K562 (cell line): ENCODE data around the gene NADK. TPM values are rescaled to one million over a fixed set of nuclear protein-coding genes. Genes with fewer than 3 reads are reported as not detected.
A peak's percentile ranks its signal among the peaks of the same experiment; 100 is the strongest.

Source experiments
- ATAC-seq: fragments of 200-7000 bp; cut with Tn5 transposase; 3 replicates; pipeline ENCODE4 v1.9.1; 2020; ENCODE audit warnings: moderate library complexity
- BruUV-seq: library from RNA; stranded (reverse); fragments of 400-500 nt; replicated peaks from 2 replicates; lab custom pipeline; 2021; lab: Mats Ljungman, UMichigan
- CTCF ChIA-PET: fragments of 300-600 bp; formaldehyde crosslinking; extraction: SDS; loops from one replicate; lab custom pipeline; 2021; ENCODE audit warnings: low intra/inter-chr PET ratio; lab: Yijun Ruan, JAX
- POLR2A ChIA-PET: fragments of 300-600, 350-650 bp; sonication (Branson Sonifier 250); formaldehyde crosslinking; extraction: SDS; loops from one replicate; lab custom pipeline; 2021; ENCODE audit warnings: antibody characterized with exemption, inconsistent platforms; lab: Yijun Ruan, JAX
- DNase-seq, 4 experiments: peaks; one replicate each; pipeline versions ENCODE4 v3.0.0 to v3.0.0-alpha.2; 2011 to 2018; ENCODE audit warnings: low spot score in 3 of 4, mixed read lengths in 3 of 4; ENCODE audit errors: extremely low read depth in 1 of 4
- FAIRE-seq: peaks from 2 replicates; lab custom pipeline; 2011; peaks lifted over from hg19 to GRCh38; lab: Jason Lieb, UNC
- H2AFZ ChIP-seq: 2 replicates; pipeline ENCODE4 v1.6.0; 2011; ENCODE audit warnings: low read depth, low read length, control low read depth, inconsistent platforms
- H3K27ac ChIP-seq: fragments of 200-600 bp; 3 replicates; pipeline ENCODE4 v1.8.0; 2011; ENCODE audit warnings: low read depth, mild to moderate bottlenecking, control low read depth, inconsistent platforms, low read length, moderate library complexity, mixed read lengths; ENCODE audit errors: extremely low read depth
- H3K27me3 ChIP-seq, 2 experiments: fragments of 300-600 bp in 1 of 2; 2 replicates in 1 of 2; 3 replicates in 1 of 2; pipeline versions ENCODE4 v1.6.0 to v1.8.0; 2011; ENCODE audit warnings: inconsistent platforms in 2 of 2, low read length in 2 of 2, mild to moderate bottlenecking in 1 of 2, mixed read lengths in 1 of 2, moderate library complexity in 1 of 2; ENCODE audit not compliant: control insufficient read depth in 2 of 2, insufficient read depth in 2 of 2
- H3K36me3 ChIP-seq: fragments of 300-600 bp; 3 replicates; pipeline ENCODE4 v1.8.0; 2011; ENCODE audit warnings: mild to moderate bottlenecking, low read length, inconsistent platforms; ENCODE audit not compliant: control insufficient read depth, insufficient read depth
- H3K4me1 ChIP-seq, 2 experiments: fragments of 200-600 bp in 1 of 2; replicated peaks in 1 of 2; 2 replicates in 1 of 2; 3 replicates in 1 of 2; pipeline versions ENCODE4 v1.5.1 to v1.8.0; 2011; ENCODE audit warnings: inconsistent platforms in 2 of 2, low read length in 2 of 2, mild to moderate bottlenecking in 1 of 2, mixed read lengths in 1 of 2, moderate library complexity in 1 of 2; ENCODE audit not compliant: control insufficient read depth in 2 of 2, insufficient read depth in 2 of 2
- H3K4me2 ChIP-seq: 2 replicates; pipeline ENCODE4 v1.6.1; 2011; ENCODE audit warnings: low read length, control low read depth, inconsistent platforms, mixed read lengths; ENCODE audit not compliant: insufficient read depth
- H3K4me3 ChIP-seq: fragments of 200-600 bp; sonication (generic), shearing (Covaris generic); 2 replicates; pipeline ENCODE4 v1.5.1; 2016; ENCODE audit warnings: control low read depth, inconsistent platforms
- H3K79me2 ChIP-seq: fragments of 200-600 bp; 3 replicates; pipeline ENCODE4 v1.8.0; 2011; ENCODE audit warnings: low read length, inconsistent platforms; ENCODE audit not compliant: control insufficient read depth, insufficient read depth
- H3K9ac ChIP-seq, 2 experiments: 2 replicates each; pipeline versions ENCODE4 v1.6.0 to v1.6.1; 2011; ENCODE audit warnings: low read depth in 2 of 2, low read length in 2 of 2, control low read depth in 1 of 2, inconsistent platforms in 1 of 2, mild to moderate bottlenecking in 1 of 2, mixed read lengths in 1 of 2; ENCODE audit not compliant: insufficient read depth in 1 of 2
- H3K9me1 ChIP-seq: one replicate; pipeline ENCODE4 v1.6.0; 2011; ENCODE audit warnings: inconsistent platforms, mild to moderate bottlenecking, low read length, moderate library complexity; ENCODE audit not compliant: control insufficient read depth, insufficient read depth
- H3K9me3 ChIP-seq: replicated peaks from 2 replicates; pipeline ENCODE4 v1.5.1; 2011; ENCODE audit warnings: low read depth, low read length, inconsistent platforms; ENCODE audit not compliant: control insufficient read depth, insufficient read depth
- H4K20me1 ChIP-seq: replicated peaks from 2 replicates; pipeline ENCODE4 v1.6.1; 2011; ENCODE audit warnings: low read length, inconsistent platforms, mixed read lengths; ENCODE audit not compliant: control insufficient read depth, insufficient read depth
- KDM4B ChIP-seq, 2 experiments: fragments of 450-650 bp in 1 of 2; sonication (generic) in 1 of 2; IDR thresholded peaks; 2 replicates each; pipeline ENCODE4 v1.6.1; 2016 to 2017; ENCODE audit warnings: borderline replicate concordance in 2 of 2, antibody characterized with exemption in 1 of 2, low read depth in 1 of 2, mild to moderate bottlenecking in 1 of 2
- NR1H2 ChIP-seq: sonication (generic); formaldehyde crosslinking; IDR thresholded peaks from 2 replicates; pipeline ENCODE4 v1.4.0; 2020; ENCODE audit warnings: mild to moderate bottlenecking, missing genetic modification reagents
- POLR2AphosphoS2 ChIP-seq: IDR thresholded peaks from 2 replicates; pipeline ENCODE4 v1.6.1; 2012; ENCODE audit warnings: low read length, improper control_type of control experiment
- POLR2G ChIP-seq: fragments of 200-400 bp; formaldehyde crosslinking; IDR thresholded peaks from 2 replicates; pipeline ENCODE4 v1.6.1; 2017; ENCODE audit warnings: low read depth, mild to moderate bottlenecking, antibody characterized with exemption, low read length, moderate library complexity
- POLR2H ChIP-seq: IDR thresholded peaks from 2 replicates; pipeline ENCODE4 v1.6.1; 2016; ENCODE audit warnings: missing genetic modification characterization, low read depth, mild to moderate bottlenecking, control low read depth, missing compliant biosample characterization, moderate library complexity
- POLR3G ChIP-seq: IDR thresholded peaks from 2 replicates; pipeline ENCODE4 v1.6.1; 2011; ENCODE audit not compliant: insufficient read length, insufficient replicate concordance; ENCODE audit errors: extremely low read depth
- RBFOX2 ChIP-seq: fragments of 200-400 bp; formaldehyde crosslinking; IDR thresholded peaks from 2 replicates; pipeline ENCODE4 v1.6.1; 2017; ENCODE audit warnings: low read depth, mild to moderate bottlenecking, low read length, moderate library complexity
- RBM25 ChIP-seq: fragments of 200-400 bp; formaldehyde crosslinking; IDR thresholded peaks from 2 replicates; pipeline ENCODE4 v1.6.1; 2018; ENCODE audit warnings: low read length, low read depth, moderate library complexity; ENCODE audit not compliant: severe bottlenecking
- TCF3 ChIP-seq: sonication (generic); formaldehyde crosslinking; IDR thresholded peaks from 2 replicates; pipeline ENCODE4 v1.4.0; 2020; ENCODE audit warnings: mild to moderate bottlenecking, missing genetic modification reagents
- ZNF133 ChIP-seq: fragments of 250-450 bp; sonication (Bioruptor Pico); IDR thresholded peaks from 2 replicates; pipeline ENCODE4 v1.4.0; 2020; ENCODE audit warnings: mild to moderate bottlenecking
- ZNF584 ChIP-seq: fragments of 200-800 bp; sonication (Bioruptor generic); IDR thresholded peaks from 2 replicates; pipeline ENCODE4 v1.6.1; 2016; ENCODE audit warnings: low read depth, mild to moderate bottlenecking, missing genetic modification characterization, missing compliant biosample characterization
- ZNF668 ChIP-seq: fragments of 250-450 bp; sonication (Bioruptor Pico); IDR thresholded peaks from 2 replicates; pipeline ENCODE4 v1.8.0; 2022; ENCODE audit warnings: mild to moderate bottlenecking, inconsistent platforms
- WGBS: fragments of 100-300 bp; shearing (Covaris generic); methylation state at CpG from one replicate; pipeline ENCODE4 v1.1.6; 2016; ENCODE audit warnings: low coverage, mixed read lengths; ENCODE audit not compliant: insufficient coverage; ENCODE audit errors: missing lambda C conversion rate; 5-methylcytosine and 5-hydroxymethylcytosine counted together
- in situ Hi-C: fragments of 300-500 bp; cut with MboI; formaldehyde crosslinking; loops from 4 replicates; pipeline ENCODE4 v1.15.0; 2018; ENCODE audit warnings: inconsistent platforms, mixed read lengths
- intact Hi-C: fragments of 100-400 bp; cut with micrococcal nuclease; formaldehyde crosslinking; loops from 2 replicates; pipeline ENCODE4 v1.14.2; 2022
- polyA plus RNA-seq, 8 experiments: library from polyadenylated mRNA; depleted of rRNA in 4 of 8; stranded (reverse) in 5 of 8; unstranded in 3 of 8; fragments of >200 nt; fragmentation: Nextera tagmentation in 2 of 8; fragmentation: Illumina TruSeq in 1 of 8; extraction: Ambion mirVana in 2 of 8; extraction: Trizol in 1 of 8; gene quantifications; 2 replicates each; pipeline versions ENCODE4 v1.2.1 to v1.2.3, GENCODE V29; 2011 to 2014; ENCODE audit warnings: inconsistent platforms in 1 of 8, missing spikeins in 1 of 8
- total RNA-seq, 7 experiments: library from RNA; depleted of rRNA in 6 of 7; stranded (reverse); fragments of >200 nt in 6 of 7; fragmentation: Illumina TruSeq in 2 of 7; extraction: Trizol in 2 of 7; gene quantifications; 2 replicates each; pipeline versions ENCODE4 v1.2.1 to v1.2.3, GENCODE V29; 2011 to 2021; ENCODE audit warnings: low replicate concordance in 1 of 7
- TF ChIP-seq, protein P1 (sequence below): fragments of 250-450 bp; sonication (Bioruptor Pico); IDR thresholded peaks from 2 replicates; pipeline ENCODE4 v1.5.0; 2021; ENCODE audit warnings: mild to moderate bottlenecking, moderate library complexity
- TF ChIP-seq, protein P2 (sequence below): fragments of 250-450 bp; sonication (Bioruptor Pico); IDR thresholded peaks from 2 replicates; pipeline ENCODE4 v1.5.0; 2021; ENCODE audit warnings: mild to moderate bottlenecking, borderline replicate concordance

NADK gene
- total and polyA plus RNA-seq, 9 of the 15 experiments (the other 6 are each of a cell fraction or from before 2014, with no cell fraction given): 1.5 to 135 (median 75.1) TPM

DNA sequence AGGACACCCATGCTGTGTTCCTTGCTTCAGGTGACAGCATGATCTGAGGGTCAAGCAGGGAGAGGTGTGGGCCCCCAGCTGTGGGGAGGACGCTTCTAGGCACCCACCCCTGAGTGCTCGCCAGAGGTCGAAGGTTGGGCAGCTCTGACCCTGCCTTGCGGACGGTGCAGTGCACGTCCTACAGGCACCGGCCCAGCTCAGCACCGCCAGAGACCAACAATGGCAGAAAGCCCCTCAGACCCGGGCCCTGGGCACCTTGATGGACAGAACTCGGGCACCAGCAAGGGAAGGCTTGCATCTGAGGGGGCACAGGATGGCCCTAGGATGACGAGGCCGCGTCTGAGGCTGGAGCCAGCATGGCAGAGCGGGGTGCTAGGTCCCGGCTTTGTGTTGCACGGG lies 24.7 kb downstream of the NADK start:
- FAIRE-seq (no peak), DNase-seq (no peak), ATAC-seq (no peak)
- no peak overlapping the region for H3K4me2 ChIP-seq
- peaks cover 66% of the 10 kb centered on the region for H3K36me3 ChIP-seq
- TF ChIP-seq ZNF584 (CRISPR knock-in tag) (no peak), KDM4B (IDR thresholded peaks at IDR 0.05; ENCODE audit: borderline replicate concordance in 2 of 2, low read depth in 1 of 2) (no peak), POLR3G (no peak), POLR2H (tag) (no peak), ZNF133 (no peak), POLR2G (peak; percentile 39; the same call in 1 of the 2 replicates), RBFOX2 (peak; percentile 31; the same call in 1 of the 2 replicates), TCF3 (CRISPR knock-in tag) (no peak), POLR2AphosphoS2 (no peak), NR1H2 (CRISPR knock-in tag) (no peak), RBM25 (no peak), ZNF668 (no peak)
- TF ChIP-seq, protein P1, sequence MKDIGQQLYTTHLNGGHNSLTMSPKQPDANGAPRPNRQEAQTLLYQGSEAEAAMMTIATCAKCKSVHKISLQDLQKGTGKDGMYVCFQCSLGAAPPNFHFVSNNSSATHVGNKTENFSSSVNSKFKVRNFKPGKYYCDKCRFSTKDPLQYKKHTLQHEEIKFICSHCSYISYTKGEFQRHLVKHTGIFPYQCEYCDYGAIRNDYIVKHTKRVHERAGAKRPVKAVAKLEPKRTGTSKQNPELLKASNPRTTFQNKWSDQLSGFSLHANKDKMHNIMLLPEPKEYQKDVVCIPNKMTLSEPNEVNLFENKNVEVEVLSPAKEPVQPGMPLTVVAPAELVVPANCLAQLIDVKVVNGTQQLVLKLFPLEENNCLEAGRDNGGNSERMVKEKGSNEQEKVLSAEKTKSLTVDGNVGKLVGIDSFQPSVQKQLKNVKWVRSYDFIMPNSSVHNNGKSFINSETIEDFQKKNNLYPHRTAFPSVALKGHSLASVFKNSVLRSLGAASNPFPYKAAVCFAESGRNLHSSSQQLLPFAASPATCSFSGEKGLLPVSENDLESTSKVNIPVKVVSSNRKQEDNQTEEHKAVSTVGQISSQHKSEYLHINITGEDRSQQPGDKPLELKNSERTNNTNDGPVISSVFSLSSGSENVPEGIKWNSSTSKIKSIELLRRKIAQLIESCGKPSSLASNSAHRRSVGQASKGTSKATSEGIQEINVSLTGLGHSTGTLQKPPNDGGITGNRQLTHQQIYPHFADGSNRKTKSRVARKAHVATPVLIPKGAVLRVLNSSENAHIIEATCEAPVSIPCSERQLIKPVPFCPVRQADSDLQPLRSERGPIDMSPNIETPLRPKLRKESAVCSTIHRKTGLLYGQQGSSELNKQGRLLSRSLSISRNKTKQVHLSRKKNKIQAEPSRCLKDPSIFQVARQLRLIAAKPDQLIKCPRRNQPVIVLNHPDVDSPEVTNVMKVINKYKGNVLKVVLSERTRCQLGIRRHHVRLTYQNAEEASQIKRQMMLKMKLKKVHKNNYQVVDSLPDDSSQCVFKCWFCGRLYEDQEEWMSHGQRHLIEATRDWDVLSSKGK (CRISPR knock-in tag): no peak
- TF ChIP-seq, protein P2, sequence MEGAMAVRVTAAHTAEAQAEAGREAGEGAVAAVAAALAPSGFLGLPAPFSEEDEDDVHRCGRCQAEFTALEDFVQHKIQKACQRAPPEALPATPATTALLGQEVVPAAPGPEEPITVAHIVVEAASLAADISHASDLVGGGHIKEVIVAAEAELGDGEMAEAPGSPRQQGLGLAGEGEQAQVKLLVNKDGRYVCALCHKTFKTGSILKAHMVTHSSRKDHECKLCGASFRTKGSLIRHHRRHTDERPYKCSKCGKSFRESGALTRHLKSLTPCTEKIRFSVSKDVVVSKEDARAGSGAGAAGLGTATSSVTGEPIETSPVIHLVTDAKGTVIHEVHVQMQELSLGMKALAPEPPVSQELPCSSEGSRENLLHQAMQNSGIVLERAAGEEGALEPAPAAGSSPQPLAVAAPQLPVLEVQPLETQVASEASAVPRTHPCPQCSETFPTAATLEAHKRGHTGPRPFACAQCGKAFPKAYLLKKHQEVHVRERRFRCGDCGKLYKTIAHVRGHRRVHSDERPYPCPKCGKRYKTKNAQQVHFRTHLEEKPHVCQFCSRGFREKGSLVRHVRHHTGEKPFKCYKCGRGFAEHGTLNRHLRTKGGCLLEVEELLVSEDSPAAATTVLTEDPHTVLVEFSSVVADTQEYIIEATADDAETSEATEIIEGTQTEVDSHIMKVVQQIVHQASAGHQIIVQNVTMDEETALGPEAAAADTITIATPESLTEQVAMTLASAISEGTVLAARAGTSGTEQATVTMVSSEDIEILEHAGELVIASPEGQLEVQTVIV (CRISPR knock-in tag): no peak
- intact Hi-C loops (no loop called here), in situ Hi-C loops (no loop called here)
- ChIA-PET POLR2A (no interaction called here), CTCF (no interaction called here)
- BruUV-seq: no TSS peak
- H3K27me3 ChIP-seq: no peaks in the 10 kb centered on the region
- H3K9me1 ChIP-seq: peaks cover 3% of the 10 kb centered on the region
- no peaks in the 10 kb centered on the region for H3K9me3 ChIP-seq
- H3K79me2 ChIP-seq: peaks cover 16% of the 10 kb centered on the region
- H3K4me1 ChIP-seq: peaks cover 10 to 48% of the 10 kb centered on the region in 2 experiments; a peak in 4 of 5 replicates
- H3K27ac ChIP-seq: no peak overlapping the region; the same call in 2 of the 3 replicates
- 95% methylated on average over 16 of the region's 16 CpGs for WGBS
- H4K20me1 ChIP-seq: no peaks in the 10 kb centered on the region
- H2AFZ ChIP-seq: no peak overlapping the region
- no peak overlapping the region for H3K4me3 ChIP-seq
- H3K9ac ChIP-seq: no peak overlapping the region
